SK-N-MC (cell line): ENCODE results near the gene OSGIN1.

Source experiments
- DNase-seq: peaks from one replicate; pipeline ENCODE4 v3.0.0-alpha.2; 2011; ENCODE audit warnings: low read depth, low spot score
- H3K27ac ChIP-seq: fragments of 200-600 bp; sonication (generic); 2 replicates; pipeline ENCODE4 v1.5.1; 2016; ENCODE audit warnings: mixed run types
- H3K36me3 ChIP-seq: fragments of 200-600 bp; sonication (generic); 2 replicates; pipeline ENCODE4 v1.6.1; 2017; ENCODE audit warnings: antibody characterized with exemption, low read length, mixed read lengths; ENCODE audit not compliant: insufficient read depth
- H3K4me3 ChIP-seq: fragments of 200-600 bp; sonication (generic); 2 replicates; pipeline ENCODE4 v1.5.1; 2016
- H3K9ac ChIP-seq: fragments of 200-600 bp; sonication (generic); 2 replicates; pipeline ENCODE4 v1.8.0; 2017; ENCODE audit warnings: mixed run types, mixed read lengths; ENCODE audit not compliant: insufficient read length
- H3K9me3 ChIP-seq: fragments of 200-600 bp; sonication (generic); 2 replicates; pipeline ENCODE4 v1.6.1; 2017; ENCODE audit warnings: low read depth, mild to moderate bottlenecking, antibody characterized with exemption, low read length, moderate library complexity, mixed read lengths
- EZH2 ChIP-seq: fragments of 200-600 bp; sonication (generic); IDR thresholded peaks from one replicate; pipeline ENCODE4 v1.6.1; 2017; ENCODE audit warnings: antibody characterized with exemption
- FOXP2 ChIP-seq: optimal IDR thresholded peaks from 2 replicates; pipeline ENCODE3; 2011; ENCODE audit warnings: mild to moderate bottlenecking, moderate library complexity; ENCODE audit not compliant: insufficient read depth; ENCODE audit errors: extremely low read length, control extremely low read depth
- POLR2AphosphoS5 ChIP-seq: IDR thresholded peaks from 2 replicates; pipeline ENCODE4 v1.6.1; 2012; ENCODE audit warnings: mild to moderate bottlenecking, low read depth, low read length, borderline replicate concordance

The OSGIN1 gene

DNA sequence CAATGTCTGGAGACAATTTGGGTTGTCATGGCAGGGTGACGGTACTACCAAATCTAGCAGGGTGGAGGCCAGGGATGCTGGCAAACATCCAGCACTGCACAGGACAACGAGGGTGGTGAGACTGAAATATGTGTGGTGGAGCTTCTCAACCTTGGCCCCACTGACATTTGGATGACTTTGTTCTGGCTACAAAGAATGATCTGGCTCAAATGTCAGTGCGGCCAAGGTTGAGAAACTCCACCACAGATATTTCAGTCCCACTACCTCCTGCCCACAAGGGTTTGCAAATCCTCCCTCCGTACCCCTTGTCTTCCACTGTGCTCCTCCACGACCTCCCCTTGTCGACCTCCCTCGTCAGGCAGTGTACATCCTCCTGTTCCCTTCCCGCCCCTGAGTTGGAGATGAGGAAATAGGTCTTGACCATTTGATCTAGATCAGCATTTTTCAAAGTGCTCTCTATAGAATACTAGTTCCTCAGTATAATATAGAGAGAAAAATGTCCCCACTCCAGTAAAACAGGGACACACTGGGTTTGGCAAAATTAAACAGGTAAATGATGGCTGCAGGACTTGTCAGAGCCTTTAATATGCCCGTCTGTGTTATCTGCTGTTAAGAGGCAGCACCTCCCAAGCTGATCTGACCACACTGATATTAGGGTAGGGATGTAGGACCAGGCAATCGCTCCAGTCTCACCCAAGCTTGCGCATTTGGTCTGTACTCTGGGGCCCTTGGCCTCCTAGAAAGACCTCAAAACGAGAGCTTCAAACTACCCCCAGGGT, 6.8 kb downstream of the OSGIN1 start:
- Histone ChIP-seq H3K4me3 (no peak overlapping the region), H3K9ac (no peak overlapping the region), H3K9me3 (no peaks in the 10 kb centered on the region), H3K27ac (no peak overlapping the region), H3K36me3 (no peaks in the 10 kb centered on the region)
- no peak for TF ChIP-seq EZH2
- TF ChIP-seq POLR2AphosphoS5, result no peak
- TF ChIP-seq FOXP2, result no peak
- DNase-seq, result no peak

DNA sequence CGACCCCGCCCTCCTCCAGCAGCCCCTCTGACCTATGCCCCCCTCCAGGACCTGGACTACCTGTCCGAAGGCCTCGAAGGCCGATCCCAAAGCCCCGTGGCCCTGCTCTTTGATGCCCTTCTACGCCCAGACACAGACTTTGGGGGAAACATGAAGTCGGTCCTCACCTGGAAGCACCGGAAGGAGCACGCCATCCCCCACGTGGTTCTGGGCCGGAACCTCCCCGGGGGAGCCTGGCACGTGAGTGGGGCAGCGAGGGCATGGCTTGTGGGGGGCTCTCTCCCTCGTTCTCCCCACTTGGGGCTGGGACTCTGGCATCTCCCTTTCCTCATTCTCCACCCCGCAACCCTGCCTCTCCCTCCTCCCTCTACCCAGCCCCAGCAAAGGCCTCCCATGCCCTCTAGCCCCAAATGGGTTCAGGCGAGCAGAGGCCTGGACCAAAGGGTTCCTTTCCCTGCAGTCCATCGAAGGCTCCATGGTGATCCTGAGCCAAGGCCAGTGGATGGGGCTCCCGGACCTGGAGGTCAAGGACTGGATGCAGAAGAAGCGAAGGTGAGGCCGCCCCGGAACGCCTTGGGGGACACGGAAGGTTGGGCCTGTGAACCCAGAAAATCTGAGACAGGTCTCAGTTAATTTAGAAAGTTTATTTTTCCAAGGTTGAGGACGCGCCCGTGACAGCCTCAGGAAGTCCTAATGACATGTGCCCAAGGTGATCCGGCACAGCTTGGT, 7.6 kb downstream of the OSGIN1 start:
- H3K36me3 ChIP-seq, result no peaks in the 10 kb centered on the region
- no peaks in the 10 kb centered on the region for H3K9me3 ChIP-seq
- TF ChIP-seq EZH2 (no peak), POLR2AphosphoS5 (no peak), FOXP2 (no peak)
- H3K9ac ChIP-seq, result no peak overlapping the region
- no peak for DNase-seq
- no peak overlapping the region for H3K27ac ChIP-seq
- H3K4me3 ChIP-seq, result no peak overlapping the region

DNA sequence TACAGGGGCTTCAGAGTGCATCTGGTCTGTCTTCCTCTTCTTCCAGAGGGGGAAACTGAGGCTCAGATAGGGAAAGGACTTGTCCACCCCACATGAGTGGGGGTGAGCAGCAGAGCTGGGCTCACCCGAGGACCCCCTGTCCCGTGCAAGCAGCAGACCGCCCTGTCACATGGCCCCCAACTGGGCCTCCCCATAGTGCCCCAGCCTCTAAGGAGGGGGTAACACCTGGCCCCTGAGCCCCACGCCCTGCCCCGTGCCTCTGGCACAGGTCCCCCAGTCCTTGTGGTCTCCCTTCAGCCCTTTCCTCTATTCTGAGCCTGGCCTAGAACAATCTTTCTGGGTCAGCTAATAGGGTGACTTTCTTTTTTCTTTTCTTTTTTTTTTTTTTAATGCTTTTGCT, 8.6 kb downstream of the OSGIN1 start:
- Histone ChIP-seq H3K4me3 (no peak overlapping the region), H3K27ac (no peak overlapping the region), H3K36me3 (no peaks in the 10 kb centered on the region), H3K9me3 (no peaks in the 10 kb centered on the region), H3K9ac (no peak overlapping the region)
- no peak for TF ChIP-seq FOXP2
- no peak for DNase-seq

DNA sequence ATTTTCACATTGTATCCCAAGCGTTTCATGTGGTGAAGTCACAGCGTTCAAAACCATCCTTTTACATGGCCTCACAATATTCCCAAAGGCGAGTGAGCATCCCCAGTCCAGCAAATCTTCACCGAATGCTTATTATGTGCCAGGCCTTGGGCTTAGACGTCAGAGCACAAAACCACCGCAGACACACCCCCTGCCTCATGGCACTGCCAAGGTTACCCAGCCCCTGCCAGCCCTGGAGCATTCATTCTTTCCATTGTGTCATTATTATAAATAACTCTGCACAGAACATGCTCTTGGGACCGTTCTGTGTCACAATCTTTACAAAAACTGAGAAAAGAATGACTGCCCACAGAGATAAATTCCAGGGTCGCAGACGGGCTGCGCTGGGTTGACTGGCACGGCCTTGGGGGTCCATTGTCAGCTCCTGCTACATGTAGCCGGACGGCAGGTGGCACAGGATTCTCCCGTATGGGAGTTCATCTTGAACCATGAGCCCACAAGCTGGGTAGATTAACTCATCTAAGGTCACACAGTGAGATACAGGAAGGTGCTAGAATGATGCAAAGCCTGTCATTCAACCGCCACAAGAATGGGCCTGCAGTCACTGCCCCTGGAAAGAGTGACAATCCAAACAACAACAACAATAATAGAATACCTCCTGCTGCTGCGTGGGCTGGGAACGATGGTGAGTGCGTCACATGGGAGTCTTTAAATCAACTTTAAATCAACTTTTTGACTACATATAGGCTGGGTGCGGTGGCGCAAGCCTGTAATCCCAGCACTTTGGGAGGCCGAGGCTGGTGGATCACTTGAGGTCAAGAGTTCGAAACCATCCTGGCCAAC, 10.5 kb downstream of the OSGIN1 start:
- Histone ChIP-seq H3K9me3 (no peaks in the 10 kb centered on the region), H3K9ac (no peak overlapping the region), H3K36me3 (no peaks in the 10 kb centered on the region), H3K4me3 (no peak overlapping the region), H3K27ac (no peak overlapping the region)
- TF ChIP-seq POLR2AphosphoS5 (no peak), EZH2 (no peak), FOXP2 (no peak)
- no peak for DNase-seq

DNA sequence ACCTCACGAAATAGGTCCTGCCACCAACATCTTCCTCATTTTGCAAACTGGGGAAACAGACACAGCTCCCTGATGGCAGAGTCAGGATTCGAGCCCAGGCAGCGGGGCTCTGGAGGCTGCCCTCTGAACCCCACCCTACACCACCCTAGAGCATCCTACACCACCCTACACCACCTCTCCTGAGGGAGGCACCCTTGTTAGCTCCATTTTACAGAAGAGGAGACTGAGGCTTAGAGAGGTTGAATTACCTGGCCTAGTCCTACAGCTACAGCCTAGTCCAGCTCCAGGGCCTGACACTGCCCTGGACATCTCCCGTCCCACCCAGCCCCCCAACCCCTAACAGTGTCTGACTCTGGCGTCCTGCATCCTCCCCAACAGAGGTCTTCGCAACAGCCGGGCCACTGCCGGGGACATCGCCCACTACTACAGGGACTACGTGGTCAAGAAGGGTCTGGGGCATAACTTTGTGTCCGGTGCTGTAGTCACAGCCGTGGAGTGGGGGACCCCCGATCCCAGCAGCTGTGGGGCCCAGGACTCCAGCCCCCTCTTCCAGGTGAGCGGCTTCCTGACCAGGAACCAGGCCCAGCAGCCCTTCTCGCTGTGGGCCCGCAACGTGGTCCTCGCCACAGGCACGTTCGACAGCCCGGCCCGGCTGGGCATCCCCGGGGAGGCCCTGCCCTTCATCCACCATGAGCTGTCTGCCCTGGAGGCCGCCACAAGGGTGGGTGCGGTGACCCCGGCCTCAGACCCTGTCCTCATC, 11.8 kb downstream of the OSGIN1 start:
- DNase-seq, result no peak
- H3K4me3 ChIP-seq, result no peak overlapping the region
- H3K9ac ChIP-seq, result no peak overlapping the region
- no peak overlapping the region for H3K27ac ChIP-seq
- TF ChIP-seq POLR2AphosphoS5 (no peak), EZH2 (no peak), FOXP2 (no peak)
- H3K9me3 ChIP-seq, result no peaks in the 10 kb centered on the region
- no peaks in the 10 kb centered on the region for H3K36me3 ChIP-seq

DNA sequence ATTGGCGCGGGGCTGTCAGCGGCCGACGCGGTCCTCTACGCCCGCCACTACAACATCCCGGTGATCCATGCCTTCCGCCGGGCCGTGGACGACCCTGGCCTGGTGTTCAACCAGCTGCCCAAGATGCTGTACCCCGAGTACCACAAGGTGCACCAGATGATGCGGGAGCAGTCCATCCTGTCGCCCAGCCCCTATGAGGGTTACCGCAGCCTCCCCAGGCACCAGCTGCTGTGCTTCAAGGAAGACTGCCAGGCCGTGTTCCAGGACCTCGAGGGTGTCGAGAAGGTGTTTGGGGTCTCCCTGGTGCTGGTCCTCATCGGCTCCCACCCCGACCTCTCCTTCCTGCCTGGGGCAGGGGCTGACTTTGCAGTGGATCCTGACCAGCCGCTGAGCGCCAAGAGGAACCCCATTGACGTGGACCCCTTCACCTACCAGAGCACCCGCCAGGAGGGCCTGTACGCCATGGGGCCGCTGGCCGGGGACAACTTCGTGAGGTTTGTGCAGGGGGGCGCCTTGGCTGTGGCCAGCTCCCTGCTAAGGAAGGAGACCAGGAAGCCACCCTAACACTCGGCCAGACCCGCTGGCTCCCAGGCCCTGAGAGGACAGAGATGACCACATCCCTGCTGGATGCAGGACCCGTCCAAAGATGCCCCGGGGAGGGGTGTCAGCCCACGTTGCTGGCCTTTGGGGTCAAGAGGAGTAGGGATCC, 12.6 kb downstream of the OSGIN1 start:
- Histone ChIP-seq H3K27ac (no peak overlapping the region), H3K9me3 (no peaks in the 10 kb centered on the region), H3K9ac (no peak overlapping the region), H3K4me3 (no peak overlapping the region), H3K36me3 (no peaks in the 10 kb centered on the region)
- DNase-seq, result no peak
- no peak for TF ChIP-seq FOXP2
- TF ChIP-seq POLR2AphosphoS5, result no peak

DNA sequence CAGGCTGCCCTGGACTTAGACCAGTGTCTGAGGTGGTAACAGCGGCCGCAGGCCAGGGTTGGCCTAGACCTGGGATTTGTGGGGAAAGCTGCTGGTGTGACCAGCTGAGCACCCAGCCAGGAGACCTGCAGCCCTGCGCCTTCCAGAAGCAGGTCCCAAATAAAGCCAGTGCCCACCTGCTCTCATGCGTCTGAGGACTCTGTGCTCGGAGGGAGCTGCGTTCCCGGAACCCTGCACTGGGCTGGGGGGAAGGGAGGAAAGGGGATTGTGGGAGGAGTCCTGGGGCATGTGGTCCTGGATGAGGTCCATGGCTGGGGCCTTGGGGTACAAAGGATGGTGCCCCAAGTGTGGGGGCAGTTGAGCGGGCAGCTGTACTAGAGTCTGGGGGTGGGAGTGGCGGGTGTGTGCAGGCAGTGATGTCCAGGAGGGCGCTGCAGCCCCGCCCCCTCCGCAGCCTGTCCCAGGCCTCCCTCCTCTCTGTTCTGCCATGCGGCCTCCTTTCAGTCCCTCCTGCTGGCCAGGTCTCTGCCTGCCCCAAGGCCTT, 13.2 kb downstream of the OSGIN1 start:
- Histone ChIP-seq H3K4me3 (no peak overlapping the region), H3K27ac (no peak overlapping the region), H3K9ac (no peak overlapping the region), H3K36me3 (no peaks in the 10 kb centered on the region), H3K9me3 (no peaks in the 10 kb centered on the region)
- no peak for DNase-seq
- TF ChIP-seq EZH2 (no peak), FOXP2 (no peak), POLR2AphosphoS5 (no peak)
